Measurements from ENCODE around the gene TOX3.
A peak's percentile ranks its signal among the peaks of the same experiment; 100 is the strongest.

DNA sequence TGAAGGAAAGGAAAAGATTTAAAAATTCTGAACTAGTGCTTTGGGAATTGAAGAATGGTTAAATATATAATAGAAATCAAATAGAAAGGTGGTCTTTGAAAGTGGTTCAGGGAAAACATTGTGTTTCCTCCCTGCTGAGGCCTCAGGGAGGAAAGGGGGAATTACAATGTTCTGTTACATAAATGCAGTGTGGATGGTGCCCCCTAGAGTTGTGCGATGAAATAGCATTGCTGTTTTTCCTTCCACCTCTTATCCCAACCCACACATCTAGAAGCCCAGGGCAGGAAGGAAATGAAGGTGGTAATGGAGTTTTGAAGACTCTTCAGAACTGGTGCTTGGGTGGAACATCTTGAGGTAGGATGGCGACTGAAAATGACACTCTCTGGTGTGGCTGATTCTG, 6.4 kb upstream of the TOX3 start:
- TF ChIP-seq POLR2A (IDR thresholded peaks at IDR 0.05; ENCODE audit: low read depth, low read length) (no peak), PAX5 (IDR thresholded peaks at IDR 0.05; ENCODE audit: borderline replicate concordance, low read depth, low read length) (no peak), EGR1 (IDR thresholded peaks at IDR 0.05; ENCODE audit: borderline replicate concordance in 1 of 2, low read depth in 2 of 2, low read length in 2 of 2) (no peak)
- TF ChIP-seq, protein P1, sequence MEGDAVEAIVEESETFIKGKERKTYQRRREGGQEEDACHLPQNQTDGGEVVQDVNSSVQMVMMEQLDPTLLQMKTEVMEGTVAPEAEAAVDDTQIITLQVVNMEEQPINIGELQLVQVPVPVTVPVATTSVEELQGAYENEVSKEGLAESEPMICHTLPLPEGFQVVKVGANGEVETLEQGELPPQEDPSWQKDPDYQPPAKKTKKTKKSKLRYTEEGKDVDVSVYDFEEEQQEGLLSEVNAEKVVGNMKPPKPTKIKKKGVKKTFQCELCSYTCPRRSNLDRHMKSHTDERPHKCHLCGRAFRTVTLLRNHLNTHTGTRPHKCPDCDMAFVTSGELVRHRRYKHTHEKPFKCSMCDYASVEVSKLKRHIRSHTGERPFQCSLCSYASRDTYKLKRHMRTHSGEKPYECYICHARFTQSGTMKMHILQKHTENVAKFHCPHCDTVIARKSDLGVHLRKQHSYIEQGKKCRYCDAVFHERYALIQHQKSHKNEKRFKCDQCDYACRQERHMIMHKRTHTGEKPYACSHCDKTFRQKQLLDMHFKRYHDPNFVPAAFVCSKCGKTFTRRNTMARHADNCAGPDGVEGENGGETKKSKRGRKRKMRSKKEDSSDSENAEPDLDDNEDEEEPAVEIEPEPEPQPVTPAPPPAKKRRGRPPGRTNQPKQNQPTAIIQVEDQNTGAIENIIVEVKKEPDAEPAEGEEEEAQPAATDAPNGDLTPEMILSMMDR (IDR thresholded peaks at IDR 0.05 in 2 of 3, conservative IDR thresholded peaks at IDR 0.05 in 1 of 3; ENCODE audit: control insufficient read depth in 2 of 3, extremely low read depth in 1 of 3, insufficient read depth in 1 of 3, low read depth in 3 of 3, low read length in 3 of 3): peak in 1 of 3 experiments; percentile 6; a peak in 1 of 6 replicates
